B cell (primary cell): ENCODE measurements around the gene NBAS. TPM values are rescaled to one million over a fixed set of nuclear protein-coding genes. Genes with fewer than 3 reads are reported as not detected.

Experiments used
- ATAC-seq: fragments of 200-7000 bp; cut with Tn5 transposase; one replicate; pipeline ENCODE4 v1.10.0; 2021; ENCODE audit warnings: low read depth, mild to moderate bottlenecking, moderate number of reproducible peaks, moderate library complexity
- CTCF ChIA-PET: fragments of 350-600 bp; sonication (Branson Sonifier 250); formaldehyde crosslinking; loops from one replicate; lab custom pipeline; 2021; ENCODE audit warnings: antibody characterized with exemption, inconsistent platforms; lab: Charles Lee
- POLR2A ChIA-PET: fragments of 350-600 bp; sonication (Branson Sonifier 250); formaldehyde crosslinking; loops from one replicate; lab custom pipeline; 2021; ENCODE audit warnings: antibody characterized with exemption; lab: Charles Lee
- DNase-seq: peaks from one replicate; pipeline ENCODE4 v3.0.0; 2013
- H2AFZ ChIP-seq: 2 replicates; pipeline ENCODE4 v1.6.1; 2012; ENCODE audit warnings: mild to moderate bottlenecking, low read depth, low read length; ENCODE audit not compliant: insufficient read depth, poor library complexity, severe bottlenecking
- H3K27ac ChIP-seq, 2 donors: 1 replicate in 1 of 2; 2 replicates in 1 of 2; pipeline ENCODE4 v1.5.1; 2012 to 2013; ENCODE audit warnings: low read length in 2 of 2, mild to moderate bottlenecking in 2 of 2, moderate library complexity in 1 of 2
- H3K27me3 ChIP-seq, 4 experiments: fragments of 200-600 bp in 1 of 4; sonication (generic) in 1 of 4; replicated peaks in 1 of 4; 1 replicate in 2 of 4; 2 replicates in 2 of 4; pipeline versions ENCODE4 v1.6.1 to v1.7.0; 2013 to 2016; ENCODE audit warnings: low read length in 3 of 4, mild to moderate bottlenecking in 2 of 4, mixed read lengths in 1 of 4, moderate library complexity in 1 of 4; ENCODE audit not compliant: insufficient read depth in 4 of 4, control insufficient read depth in 3 of 4; ENCODE audit errors: control extremely low read depth in 1 of 4
- H3K36me3 ChIP-seq, 2 experiments: replicated peaks in 1 of 2; 1 replicate in 1 of 2; 2 replicates in 1 of 2; pipeline versions ENCODE4 v1.6.1 to v1.7.1; 2013; ENCODE audit warnings: low read length in 1 of 2; ENCODE audit not compliant: insufficient read depth in 2 of 2, control insufficient read depth in 1 of 2; ENCODE audit errors: control extremely low read depth in 1 of 2, extremely low read depth in 1 of 2
- H3K4me1 ChIP-seq, 2 donors: fragments of 200-600 bp in 1 of 2; sonication (generic) in 1 of 2; 1 replicate in 1 of 2; 2 replicates in 1 of 2; pipeline versions ENCODE4 v1.5.1 to v1.6.1; 2013 to 2017; ENCODE audit warnings: low read length in 2 of 2; ENCODE audit not compliant: control insufficient read depth in 2 of 2, insufficient read depth in 2 of 2
- H3K4me2 ChIP-seq: replicated peaks from 2 replicates; pipeline ENCODE3; 2012; ENCODE audit warnings: mild to moderate bottlenecking, low read depth, low read length; ENCODE audit not compliant: poor library complexity, severe bottlenecking
- H3K4me3 ChIP-seq, 5 experiments: fragments of 200-600 bp in 1 of 5; sonication (generic) in 1 of 5; 1 replicate in 3 of 5; 2 replicates in 2 of 5; pipeline versions ENCODE4 v1.5.1 to v1.7.0; 2011 to 2016; ENCODE audit warnings: low read length in 4 of 5, mild to moderate bottlenecking in 4 of 5, low read depth in 2 of 5, control low read depth in 1 of 5, moderate library complexity in 1 of 5; ENCODE audit not compliant: insufficient read depth in 1 of 5; ENCODE audit errors: control extremely low read depth in 1 of 5, extremely low read depth in 1 of 5
- H3K79me2 ChIP-seq: fragments of 200-600 bp; sonication (generic); one replicate; pipeline ENCODE4 v1.6.0; 2016; ENCODE audit warnings: low read length; ENCODE audit not compliant: control insufficient read depth, insufficient read depth
- H3K9ac ChIP-seq: fragments of 200-600 bp; sonication (generic); 2 replicates; pipeline ENCODE4 v1.6.1; 2017; ENCODE audit warnings: mild to moderate bottlenecking, low read length, moderate library complexity
- H3K9me3 ChIP-seq, 3 donors: one replicate each; pipeline versions ENCODE4 v1.6.1 to v1.7.1; 2013; ENCODE audit warnings: low read length in 2 of 3; ENCODE audit not compliant: control insufficient read depth in 2 of 3, insufficient read depth in 1 of 3; ENCODE audit errors: control extremely low read depth in 1 of 3
- H4K20me1 ChIP-seq: 2 replicates; pipeline ENCODE4 v1.6.0; 2012; ENCODE audit warnings: mild to moderate bottlenecking, low read length; ENCODE audit not compliant: insufficient read depth, control insufficient read depth, poor library complexity, severe bottlenecking
- H3K27ac Mint-ChIP-seq: one replicate; pipeline ENCODE4 v1.8.0; 2021; ENCODE audit warnings: mixed read lengths
- H3K27me3 Mint-ChIP-seq: one replicate; pipeline ENCODE4 v1.8.0; 2021; ENCODE audit warnings: mixed read lengths
- H3K4me1 Mint-ChIP-seq: one replicate; pipeline ENCODE4 v1.8.0; 2021; ENCODE audit warnings: mixed read lengths
- H3K4me3 Mint-ChIP-seq: one replicate; pipeline ENCODE4 v1.8.0; 2021; ENCODE audit warnings: mixed read lengths
- H3K9me3 Mint-ChIP-seq: one replicate; pipeline ENCODE4 v1.8.0; 2022; ENCODE audit warnings: mixed read lengths; ENCODE audit not compliant: insufficient read depth
- EZH2 ChIP-seq: IDR thresholded peaks from 2 replicates; pipeline ENCODE4 v1.6.1; 2012; ENCODE audit warnings: borderline replicate concordance, low read depth, mild to moderate bottlenecking, moderate library complexity, low read length; ENCODE audit not compliant: insufficient read depth, poor library complexity, severe bottlenecking
- WGBS: methylation state at CpG from one replicate; pipeline ENCODE4 v1.1.5; 2013; ENCODE audit warnings: missing lambda C conversion rate; ENCODE audit not compliant: insufficient coverage; 5-methylcytosine and 5-hydroxymethylcytosine counted together
- intact Hi-C: fragments of 100-400 bp; cut with micrococcal nuclease; formaldehyde crosslinking; loops from one replicate; pipeline ENCODE4 v1.10.0; 2022
- polyA plus RNA-seq: library from polyadenylated mRNA; depleted of rRNA; stranded (reverse); fragments of >200 nt; gene quantifications from 2 replicates; pipeline ENCODE4 v1.2.3, GENCODE V29; 2012
- total RNA-seq, 2 donors: library from RNA; stranded (reverse); fragments of 120-200 nt in 1 of 2; gene quantifications; 1 replicate in 1 of 2; 2 replicates in 1 of 2; pipeline versions ENCODE4 v1.2.3 to v1.2.4, GENCODE V29; 2013 to 2022
- TF ChIP-seq, protein P1 (sequence below): fragments of 200-600 bp; IDR thresholded peaks from one replicate; pipeline ENCODE4 v1.8.0; 2022; ENCODE audit warnings: antibody characterized with exemption, mild to moderate bottlenecking

Gene NBAS
- total and polyA plus RNA-seq, 2 donors (not counting 1 experiment from before 2014, with no cell fraction given) = 10.6 to 37.3 TPM

DNA sequence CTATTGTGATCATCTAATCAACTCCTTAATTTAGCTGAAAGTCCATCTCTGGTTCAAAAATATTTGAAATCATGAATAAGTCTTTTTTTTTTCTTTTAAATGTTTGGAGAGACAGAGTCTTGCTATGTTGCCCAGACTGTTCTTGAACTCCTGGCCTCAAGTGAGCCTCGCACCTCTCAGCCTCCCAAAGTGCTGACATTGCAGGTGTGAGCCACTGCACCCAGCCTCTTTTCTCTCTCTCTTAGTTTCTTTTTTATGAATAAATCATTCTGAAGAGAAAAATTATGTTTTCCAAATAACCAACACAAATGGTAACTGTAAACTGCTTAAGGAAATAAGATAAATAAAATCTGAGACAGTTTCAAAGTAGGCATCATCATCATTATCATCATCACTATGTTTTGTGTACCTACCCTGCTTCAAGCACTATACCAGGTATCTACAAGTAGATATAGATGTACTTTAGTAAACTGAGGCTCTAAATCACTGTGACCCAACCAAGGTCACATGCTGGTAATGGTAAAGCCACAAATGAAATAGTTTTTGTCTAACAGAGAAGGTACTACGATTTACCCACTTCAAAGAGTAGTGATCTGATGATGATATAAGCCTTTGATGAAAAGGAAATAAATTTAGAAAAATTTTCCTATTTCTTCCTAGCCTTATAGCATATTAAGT is 5.0 kb upstream of the NBAS start:
- Mint-ChIP-seq H3K27ac (no peak overlapping the region), H3K27me3 (peaks cover 13% of the 10 kb centered on the region), H3K4me3 (no peak overlapping the region), H3K4me1 (peaks cover 13% of the 10 kb centered on the region), H3K9me3 (no peaks in the 10 kb centered on the region)
- ChIA-PET POLR2A (no interaction called here), CTCF (interaction anchor here (0.6 to 2.7 kb wide), 3 partner anchors 10 to 11 kb away, joined by 3 to 13 read pairs (median 6); no protein-coding TSS in a partner anchor)
- Histone ChIP-seq H3K27me3 (no peaks in the 10 kb centered on the region), H3K4me3 (no peak overlapping the region), H3K9ac (no peak overlapping the region), H3K36me3 (no peaks in the 10 kb centered on the region), H3K79me2 (peaks cover 4% of the 10 kb centered on the region), H3K27ac (no peak overlapping the region), H3K9me3 (no peaks in the 10 kb centered on the region), H3K4me2 (no peak overlapping the region), H4K20me1 (no peaks in the 10 kb centered on the region), H2AFZ (no peak overlapping the region), H3K4me1 (no peaks in the 10 kb centered on the region)
- TF ChIP-seq, protein P1, sequence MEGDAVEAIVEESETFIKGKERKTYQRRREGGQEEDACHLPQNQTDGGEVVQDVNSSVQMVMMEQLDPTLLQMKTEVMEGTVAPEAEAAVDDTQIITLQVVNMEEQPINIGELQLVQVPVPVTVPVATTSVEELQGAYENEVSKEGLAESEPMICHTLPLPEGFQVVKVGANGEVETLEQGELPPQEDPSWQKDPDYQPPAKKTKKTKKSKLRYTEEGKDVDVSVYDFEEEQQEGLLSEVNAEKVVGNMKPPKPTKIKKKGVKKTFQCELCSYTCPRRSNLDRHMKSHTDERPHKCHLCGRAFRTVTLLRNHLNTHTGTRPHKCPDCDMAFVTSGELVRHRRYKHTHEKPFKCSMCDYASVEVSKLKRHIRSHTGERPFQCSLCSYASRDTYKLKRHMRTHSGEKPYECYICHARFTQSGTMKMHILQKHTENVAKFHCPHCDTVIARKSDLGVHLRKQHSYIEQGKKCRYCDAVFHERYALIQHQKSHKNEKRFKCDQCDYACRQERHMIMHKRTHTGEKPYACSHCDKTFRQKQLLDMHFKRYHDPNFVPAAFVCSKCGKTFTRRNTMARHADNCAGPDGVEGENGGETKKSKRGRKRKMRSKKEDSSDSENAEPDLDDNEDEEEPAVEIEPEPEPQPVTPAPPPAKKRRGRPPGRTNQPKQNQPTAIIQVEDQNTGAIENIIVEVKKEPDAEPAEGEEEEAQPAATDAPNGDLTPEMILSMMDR = no peak
- no peak for TF ChIP-seq EZH2
- intact Hi-C loops = no loop called here
- ATAC-seq = no peak
- no CpG with 5 or more reads among the region's 2 CpGs for WGBS
- DNase-seq = no peak

DNA sequence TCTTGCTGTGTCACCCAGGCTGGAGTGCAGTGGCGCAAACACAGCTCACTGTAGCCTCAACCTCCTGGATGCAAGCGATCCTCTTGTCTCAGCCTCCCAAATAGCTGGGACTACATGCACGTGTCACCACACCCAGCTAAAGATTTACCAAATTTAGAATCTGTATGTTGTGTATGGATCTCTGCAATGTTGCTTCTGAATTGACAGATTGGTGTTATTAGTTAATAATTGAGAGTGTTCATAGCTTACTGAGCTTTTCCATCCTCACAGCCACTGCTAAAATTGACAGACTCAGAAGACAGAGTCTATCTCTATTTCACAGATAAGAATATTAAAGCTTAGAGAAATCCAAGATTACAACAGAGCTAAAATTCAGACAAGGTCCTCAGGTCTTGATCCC is 4.3 kb upstream of the NBAS start:
- no peaks in the 10 kb centered on the region for H4K20me1 ChIP-seq
- DNase-seq (no peak), ATAC-seq (no peak)
- H3K4me3 ChIP-seq = no peak overlapping the region
- no peak overlapping the region for H3K27ac Mint-ChIP-seq
- TF ChIP-seq EZH2 = no peak
- TF ChIP-seq, protein P1 = no peak
- intact Hi-C loops = no loop called here
- no peaks in the 10 kb centered on the region for H3K36me3 ChIP-seq
- no peak overlapping the region for H2AFZ ChIP-seq
- H3K4me3 Mint-ChIP-seq = no peak overlapping the region
- H3K4me1 Mint-ChIP-seq = peaks cover 18% of the 10 kb centered on the region
- no peak overlapping the region for H3K27ac ChIP-seq
- no peaks in the 10 kb centered on the region for H3K27me3 ChIP-seq
- H3K9me3 Mint-ChIP-seq = no peaks in the 10 kb centered on the region
- peaks cover 13% of the 10 kb centered on the region for H3K27me3 Mint-ChIP-seq
- peaks cover 11% of the 10 kb centered on the region for H3K79me2 ChIP-seq
- WGBS = no CpG with 5 or more reads among the region's 3 CpGs
- POLR2A ChIA-PET = no interaction called here
- H3K9ac ChIP-seq = no peak overlapping the region
- H3K9me3 ChIP-seq = no peaks in the 10 kb centered on the region
- H3K4me2 ChIP-seq = no peak overlapping the region
- CTCF ChIA-PET = interaction anchor here (1.4 to 2.7 kb wide), 2 partner anchors 10 to 12 kb away, joined by 6 to 13 read pairs; no protein-coding TSS in a partner anchor
- peaks cover 0 to 2% of the 10 kb centered on the region in 2 donors for H3K4me1 ChIP-seq
